ENCODE results near the gene PXMP2. TPM values are rescaled to one million over a fixed set of nuclear protein-coding genes. Genes with fewer than 3 reads are reported as not detected.

Gene PXMP2
- total RNA-seq, 1 experiment from 2014 or later, result 17.8 TPM

DNA sequence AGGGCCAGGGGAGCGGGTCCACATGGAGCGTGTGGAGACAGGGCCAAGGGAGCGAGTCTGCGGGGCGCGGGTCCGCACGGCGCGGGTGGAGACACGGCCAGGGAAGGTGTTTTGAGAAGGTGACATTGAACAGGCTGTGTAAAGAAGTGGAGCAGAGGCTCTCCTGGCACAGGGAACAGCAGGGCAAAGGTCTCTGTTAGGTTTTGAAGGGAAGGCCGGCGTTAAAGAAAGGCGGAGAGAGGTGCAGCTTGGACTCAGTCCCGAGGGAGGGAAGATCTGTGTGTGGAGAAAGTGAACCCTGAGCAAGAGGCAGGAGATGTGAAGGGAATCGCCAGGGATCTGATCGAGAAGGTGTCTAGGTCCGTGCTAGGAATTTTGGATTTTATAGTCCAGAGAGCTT, 1.8 kb downstream of the PXMP2 start:
- peaks cover 12 to 25% (median 20%) of the 10 kb centered on the region in 3 experiments; a peak in 6 of 7 replicates for H3K36me3 Mint-ChIP-seq (ENCODE audit: insufficient read depth in 1 of 3, low read depth in 3 of 3)
- Histone ChIP-seq H2BK20ac (ENCODE audit: low read depth, low read length, poor library complexity, severe bottlenecking) (no peak overlapping the region), H2BK120ac (ENCODE audit: low read depth, low read length, poor library complexity, severe bottlenecking) (no peak overlapping the region), H3K27ac (ENCODE audit: insufficient read length, low read depth, low read length) (no peak overlapping the region), H3K79me2 (ENCODE audit: insufficient read depth, low read length) (peaks cover 8% of the 10 kb centered on the region; the same call in 1 of the 2 replicates), H3K4me1 (ENCODE audit: insufficient read depth, low read length) (no peaks in the 10 kb centered on the region; the same call in 1 of the 2 replicates), H4K8ac (replicated peaks; ENCODE audit: insufficient read length, low read depth, low read length) (no peak overlapping the region), H4K20me1 (ENCODE audit: control insufficient read depth, insufficient read depth, insufficient read length) (no peaks in the 10 kb centered on the region), H3K9me3 (ENCODE audit: control insufficient read depth, low read depth, low read length) (no peaks in the 10 kb centered on the region), H3K9ac (ENCODE audit: extremely low read depth, insufficient read length, low read length) (no peak overlapping the region), H3K56ac (ENCODE audit: insufficient read length, low read depth, low read length) (no peak overlapping the region), H2BK5ac (ENCODE audit: insufficient read length, low read length) (no peak overlapping the region), H3K23me2 (ENCODE audit: insufficient read length, low read depth, low read length, poor library complexity, severe bottlenecking) (peaks cover 5% of the 10 kb centered on the region), H3K4ac (ENCODE audit: low read depth, low read length) (no peak overlapping the region), H2AK5ac (ENCODE audit: insufficient read length, low read length) (no peak overlapping the region), H2BK12ac (ENCODE audit: insufficient read length, low read depth, low read length) (no peak overlapping the region), H3K27me3 (ENCODE audit: insufficient read depth, low read length) (peaks cover 7% of the 10 kb centered on the region), H3K18ac (ENCODE audit: insufficient read length, low read depth, low read length) (no peak overlapping the region), H4K91ac (ENCODE audit: insufficient read length, low read depth, low read length) (no peak overlapping the region), H3K79me1 (ENCODE audit: insufficient read depth, low read depth, low read length, poor library complexity, severe bottlenecking) (no peaks in the 10 kb centered on the region), H2BK15ac (ENCODE audit: low read depth, low read length) (no peak overlapping the region), H3K14ac (ENCODE audit: insufficient read depth, low read length) (no peak overlapping the region), H3T11ph (ENCODE audit: low read length) (no peak overlapping the region), H3K23ac (ENCODE audit: insufficient read length, low read depth, low read length) (no peak overlapping the region), H2AFZ (ENCODE audit: low read length) (no peak overlapping the region), H4K5ac (ENCODE audit: insufficient read length, low read depth, low read length) (no peak overlapping the region), H3K4me2 (ENCODE audit: insufficient read depth, insufficient read length, low read length) (peak overlapping the region; percentile 8)
- WGBS (ENCODE audit: extremely low coverage, insufficient read length, low lambda C conversion rate), result no CpG with 5 or more reads among the region's 18 CpGs
- H3K27me3 Mint-ChIP-seq (ENCODE audit: low read depth), result peaks cover 6% of the 10 kb centered on the region
- H3K4me1 Mint-ChIP-seq, result peaks cover 15 to 20% of the 10 kb centered on the region in 2 experiments
- H3K9me3 Mint-ChIP-seq, result no peaks in the 10 kb centered on the region; a peak in 1 of 5 replicates
- no peak overlapping the region for H3K27ac Mint-ChIP-seq
- DNase-seq, result no peak
- no peak for TF ChIP-seq CTCF (conservative IDR thresholded peaks at IDR 0.05)
- H3K4me3 Mint-ChIP-seq, result peak overlapping the region; percentile 63 to 64

Measured in H9 (cell line).